HG03520 (cell line): ENCODE measurements around the gene RUNX1.

Source experiments
- ATAC-seq: cut with Tn5 transposase; IDR thresholded peaks from one replicate; pipeline ENCODE4 v1.9.1; 2021; ENCODE audit warnings: mild to moderate bottlenecking, moderate library complexity; ENCODE audit not compliant: unreplicated experiment

Gene RUNX1

GRCh38 chr21:34768326-34768725 is 280.8 kb downstream of the RUNX1 start:
- ATAC-seq: no peak

DNA sequence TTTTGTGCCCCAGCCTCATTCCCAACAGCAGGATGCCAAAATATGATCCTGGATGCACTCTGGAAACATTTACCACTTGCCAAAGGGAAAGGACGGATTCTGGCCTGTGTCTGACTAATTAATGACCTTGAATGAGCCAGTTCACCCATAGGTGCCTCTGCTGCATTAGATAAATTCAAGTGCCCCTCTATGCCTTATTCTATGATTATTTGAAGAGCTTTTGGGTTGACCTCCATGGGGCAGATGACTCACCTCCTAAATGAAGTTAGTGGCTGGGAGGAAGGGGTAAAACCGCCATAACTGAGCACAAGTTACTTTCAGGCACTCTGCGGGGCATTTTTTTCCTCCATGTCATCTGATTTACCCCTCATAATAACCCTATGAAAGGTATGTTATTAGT is 282.2 kb downstream of the RUNX1 start:
- no peak for ATAC-seq

DNA sequence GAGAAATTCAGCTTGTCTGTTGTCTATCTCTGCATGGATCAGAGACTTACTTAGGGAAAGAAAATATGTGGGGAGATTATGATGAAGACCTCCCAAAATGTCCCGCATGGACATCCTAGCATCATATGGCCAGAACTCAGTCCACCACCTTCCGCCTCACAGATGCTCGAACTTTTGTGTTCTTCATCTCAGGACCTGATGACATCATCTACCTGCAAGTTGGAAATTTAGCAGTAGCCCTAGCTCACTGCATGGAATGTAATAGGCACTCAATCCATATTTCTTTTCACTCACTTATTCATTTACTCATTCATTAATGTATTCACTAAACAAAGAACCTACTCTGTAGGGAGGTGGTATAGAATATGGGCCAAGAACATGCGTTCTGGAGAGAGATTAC is 283.5 kb downstream of the RUNX1 start:
- ATAC-seq: no peak

GRCh38 chr21:34764715-34765284 is 284.3 kb downstream of the RUNX1 start:
- ATAC-seq: no peak

DNA sequence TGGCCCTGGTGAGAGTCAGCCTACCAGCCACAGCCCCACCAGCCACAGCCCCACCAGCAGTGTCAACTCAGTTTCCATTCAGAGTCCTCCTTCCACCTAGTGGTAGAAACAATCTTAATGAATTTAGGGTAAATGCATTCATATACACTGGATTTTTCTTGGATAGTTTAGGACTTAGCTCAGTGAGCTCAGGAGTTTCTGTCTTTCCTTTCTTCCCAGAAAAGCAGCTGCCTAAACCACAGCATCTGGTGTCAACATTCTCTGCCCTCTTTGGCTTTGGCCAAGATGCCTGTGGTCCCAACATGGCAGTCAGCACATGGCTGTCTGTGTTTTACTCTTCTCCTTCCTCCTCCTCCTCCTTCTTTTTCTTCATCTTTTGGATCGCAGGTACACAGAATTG is 286.3 kb downstream of the RUNX1 start:
- no peak for ATAC-seq

GRCh38 chr21:34761758-34762330 is 287.3 kb downstream of the RUNX1 start:
- no peak for ATAC-seq

DNA sequence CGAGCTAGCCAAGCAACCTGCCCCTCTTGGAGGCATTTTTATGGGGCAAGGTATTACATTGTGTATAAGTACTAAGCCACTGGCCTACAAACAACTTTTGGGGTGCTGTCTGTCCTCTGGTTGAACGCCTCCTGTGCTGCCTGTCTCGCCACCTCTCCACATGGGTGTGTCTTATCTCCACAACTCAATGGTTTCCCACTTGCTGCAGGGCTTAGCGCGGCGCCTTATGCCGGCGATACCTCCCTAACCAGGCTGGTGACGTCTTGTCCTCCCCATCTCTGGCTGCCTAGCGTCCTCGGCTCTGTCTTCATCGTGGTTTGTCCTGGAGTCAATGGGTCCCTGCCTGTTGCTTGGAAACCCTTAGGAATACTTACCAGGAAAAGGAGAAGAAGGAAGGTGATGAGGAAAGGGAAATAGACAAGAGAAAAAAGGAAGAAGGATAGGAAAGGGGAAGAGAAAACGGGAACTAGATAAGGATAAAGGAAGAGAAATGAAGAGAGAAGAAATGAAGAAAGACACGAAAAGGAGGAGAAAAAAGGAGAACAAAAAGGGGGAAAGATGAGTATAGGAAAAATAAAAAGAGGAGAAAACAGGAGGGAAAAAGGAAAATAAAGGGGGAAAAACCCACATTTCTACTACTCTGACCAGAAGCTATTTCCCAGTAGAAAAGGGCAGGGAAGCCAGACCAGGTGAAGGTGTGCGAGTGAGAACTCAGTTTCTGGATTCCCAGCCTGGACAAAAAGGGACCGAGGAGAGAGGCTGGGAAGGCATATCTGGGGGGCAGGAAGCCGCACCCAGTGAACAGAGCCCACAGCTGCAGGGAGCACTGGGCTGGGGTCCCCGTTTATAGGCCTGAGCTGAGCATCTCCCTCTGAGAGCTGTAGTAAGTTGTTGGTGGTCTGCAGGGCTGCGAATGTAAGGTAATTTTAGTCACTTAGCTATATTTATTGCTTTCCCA is 294.1 kb downstream of the RUNX1 start:
- no peak for ATAC-seq

DNA sequence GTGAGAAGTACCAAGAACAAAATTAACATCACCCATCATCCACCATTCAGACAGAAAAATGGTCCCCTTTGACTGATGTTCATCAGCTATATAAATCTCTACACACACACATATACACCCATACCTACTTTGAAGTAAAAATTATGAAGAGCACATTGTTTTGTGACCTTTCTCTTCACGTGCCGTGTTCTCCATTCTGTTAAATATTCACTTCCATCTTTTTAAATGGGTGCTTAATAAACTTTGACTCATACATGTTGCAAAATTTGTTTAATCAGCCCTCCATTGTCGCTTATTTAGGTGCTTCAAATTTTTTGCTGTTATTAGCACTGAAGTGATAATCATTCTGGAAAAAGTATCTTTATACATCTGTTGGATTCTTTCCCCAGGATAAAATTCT is 300.2 kb downstream of the RUNX1 start:
- no peak for ATAC-seq

DNA sequence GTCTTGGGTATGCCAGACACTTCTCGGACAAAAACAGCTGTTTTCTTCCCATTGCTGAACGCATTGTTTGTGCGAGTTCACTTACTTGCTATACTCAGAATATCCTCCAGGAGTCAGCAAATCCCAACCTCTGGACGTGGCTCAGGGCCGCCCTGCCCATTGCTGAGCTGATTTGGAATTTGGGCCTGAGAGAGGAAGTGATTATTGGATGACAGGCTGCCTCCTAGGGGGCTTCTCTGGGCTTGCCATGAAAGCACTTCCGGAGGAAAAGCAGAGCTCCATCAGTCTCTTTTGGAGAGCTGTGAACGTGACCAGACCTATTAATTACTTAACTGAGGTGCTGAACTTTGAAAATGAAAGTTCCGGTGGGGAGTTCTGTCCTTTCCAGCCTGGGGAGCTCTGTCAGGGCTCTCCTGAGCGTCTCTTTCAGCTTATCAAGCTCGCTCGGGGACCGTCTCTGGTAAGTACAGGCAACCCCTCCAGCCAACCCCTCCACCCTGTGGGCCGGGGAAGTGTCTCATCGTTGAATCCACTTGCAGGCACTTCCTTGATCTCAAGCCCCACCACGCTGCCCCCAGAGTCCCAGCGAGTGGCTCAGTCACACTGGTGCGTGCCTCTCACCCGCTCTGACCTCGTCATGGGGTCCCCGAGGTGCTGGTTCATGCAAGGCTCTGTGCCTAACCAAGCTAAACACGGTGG is 303.4 kb downstream of the RUNX1 start:
- ATAC-seq: no peak

- ATAC-seq: no peak
Observed at GRCh38 chr21:34744801-34745200, 304.3 kb downstream of the RUNX1 start.

DNA sequence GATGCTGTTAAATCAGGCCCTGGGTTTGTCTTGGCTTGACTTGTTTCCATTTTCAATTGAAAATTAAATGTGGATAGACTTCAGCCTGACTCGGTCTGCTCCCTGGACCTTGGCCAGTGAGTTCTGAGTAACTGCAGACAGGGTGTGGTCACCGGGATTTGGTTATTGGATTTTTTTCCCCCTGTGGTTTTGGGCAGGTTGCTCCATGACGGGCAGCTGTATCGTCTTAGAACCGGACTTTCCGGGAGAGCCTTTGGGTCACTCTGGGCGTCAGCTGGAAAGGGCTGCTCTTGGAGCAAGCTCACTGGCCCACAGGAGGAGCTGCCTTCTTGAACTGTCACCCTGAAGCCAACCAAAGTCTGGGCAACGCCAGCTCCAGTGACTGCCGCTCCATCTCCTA is 305.3 kb downstream of the RUNX1 start:
- no peak for ATAC-seq

GRCh38 chr21:34743285-34743684 is 305.8 kb downstream of the RUNX1 start:
- ATAC-seq: no peak

DNA sequence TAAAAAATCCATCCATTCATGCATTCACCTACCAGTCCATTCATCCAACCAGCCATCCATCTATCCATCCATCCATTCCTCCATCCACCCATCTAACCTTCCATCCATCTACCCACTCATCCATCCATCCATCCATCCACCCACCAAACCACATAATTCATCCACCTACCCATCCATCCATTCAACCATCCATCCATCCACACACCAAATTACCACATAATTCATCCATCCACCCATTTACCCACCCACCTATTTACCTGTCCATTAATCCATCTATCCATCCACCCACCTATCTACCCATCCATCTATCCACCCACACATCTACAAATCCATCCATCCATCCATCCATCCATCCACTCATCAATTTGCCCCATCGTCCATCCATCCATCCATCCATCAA is 308.9 kb downstream of the RUNX1 start:
- no peak for ATAC-seq
